HG02571 (cell line): Measurements from ENCODE around the gene SLC9A5.

Experiments used
- ATAC-seq: cut with Tn5 transposase; IDR thresholded peaks from one replicate; pipeline ENCODE4 v1.9.1; 2021; ENCODE audit warnings: mild to moderate bottlenecking, moderate library complexity; ENCODE audit not compliant: unreplicated experiment

Gene SLC9A5

DNA sequence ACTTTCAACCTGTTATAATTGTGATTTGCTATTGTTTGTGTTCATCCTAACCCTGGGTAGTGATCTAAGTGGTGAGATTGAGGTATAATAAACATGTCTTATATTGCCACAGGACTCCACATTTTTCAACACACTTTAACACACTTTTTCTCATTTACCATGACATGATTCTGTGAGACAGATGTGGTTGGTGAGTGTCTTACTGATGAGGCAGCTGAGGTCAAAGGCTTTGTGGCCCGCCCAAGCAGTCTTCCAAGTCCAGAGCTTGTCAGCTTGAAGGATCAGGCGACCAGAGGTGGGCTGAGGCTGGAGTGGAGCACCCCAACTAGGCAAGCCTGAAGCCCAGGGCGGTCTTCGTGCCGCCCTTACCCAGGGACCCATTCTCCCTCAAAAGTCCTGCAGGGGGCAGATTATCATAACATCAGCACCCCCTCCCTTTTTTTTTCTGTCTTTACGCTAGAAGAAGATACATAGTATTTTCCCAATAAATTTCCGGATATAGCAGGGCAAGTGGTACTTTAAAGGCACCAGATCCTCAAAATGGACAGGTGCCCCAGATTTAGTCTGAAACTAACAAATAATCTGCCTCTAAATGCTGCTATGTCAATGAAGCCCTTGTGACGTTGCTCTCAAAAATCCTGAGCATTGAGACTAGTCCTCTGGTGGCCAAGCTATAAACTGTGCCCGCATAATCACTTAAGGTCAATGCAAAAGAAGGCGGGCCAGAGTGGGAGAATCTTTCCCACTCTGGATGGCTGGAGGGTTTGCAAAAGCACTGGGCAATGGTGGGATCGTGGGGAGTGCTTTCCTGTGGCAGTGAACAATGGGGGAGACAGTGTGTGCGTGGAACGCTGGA is 56.7 kb downstream of the SLC9A5 start:
- no peak for ATAC-seq

DNA sequence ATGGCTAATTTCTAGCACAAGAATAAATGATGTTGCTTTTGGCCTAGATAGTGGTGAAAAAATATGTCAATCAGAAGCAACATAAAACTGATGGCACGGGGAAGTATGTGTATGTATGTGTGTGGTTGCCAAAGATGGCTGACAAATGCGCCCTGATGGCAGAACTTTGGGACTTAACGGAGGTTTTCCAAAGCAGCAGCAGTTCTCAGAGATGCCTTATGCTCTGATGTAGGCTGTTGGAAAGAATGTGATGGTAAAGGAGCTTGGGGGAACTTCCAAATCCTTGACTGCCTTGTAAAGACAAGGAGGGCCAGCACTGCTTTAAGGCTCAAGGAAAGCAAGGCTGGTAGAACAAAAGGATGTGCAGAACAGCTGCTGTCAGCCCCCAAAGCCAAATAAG is 61.8 kb downstream of the SLC9A5 start:
- no peak for ATAC-seq

DNA sequence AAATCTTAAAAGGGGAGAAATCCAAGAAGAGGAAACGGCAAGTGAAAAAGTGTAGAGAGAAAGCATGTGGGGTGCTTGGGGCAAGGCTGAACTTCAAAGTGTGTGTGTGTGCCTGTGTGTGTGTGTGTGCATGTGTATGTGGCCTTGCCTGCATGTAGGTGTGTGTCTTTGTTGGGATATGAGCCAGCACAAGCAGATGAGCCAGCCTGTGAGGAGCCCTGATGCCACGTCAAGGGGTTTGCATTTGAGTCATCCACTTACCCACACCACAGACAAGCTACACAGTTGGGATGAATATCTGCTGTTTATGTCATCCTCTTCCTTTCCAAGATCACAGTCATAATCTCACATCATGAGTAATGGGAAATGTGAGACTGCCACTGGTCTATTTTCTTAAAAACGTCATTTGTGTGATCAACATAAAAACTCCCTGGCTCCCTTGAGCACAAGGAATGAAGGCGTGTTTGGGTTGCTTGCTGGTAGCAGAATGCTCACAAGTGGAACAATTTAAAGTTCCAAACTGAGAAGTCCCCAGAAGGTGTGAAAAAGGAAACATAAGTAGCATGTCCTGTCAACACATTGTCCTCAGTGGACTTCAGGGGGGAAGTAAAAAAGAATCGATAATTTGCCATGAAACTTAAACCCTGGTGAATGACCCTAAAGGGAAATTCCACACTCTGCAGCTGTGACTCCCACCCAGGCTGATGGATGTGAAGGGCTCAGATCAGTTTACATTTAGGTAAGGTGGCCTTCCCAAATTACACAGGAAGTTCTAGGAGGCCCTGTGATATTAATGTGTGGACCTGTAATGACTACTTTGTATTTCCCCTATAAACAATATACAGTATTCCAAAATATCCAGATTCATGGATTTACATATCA is 63.1 kb downstream of the SLC9A5 start:
- ATAC-seq = peak; percentile 68

DNA sequence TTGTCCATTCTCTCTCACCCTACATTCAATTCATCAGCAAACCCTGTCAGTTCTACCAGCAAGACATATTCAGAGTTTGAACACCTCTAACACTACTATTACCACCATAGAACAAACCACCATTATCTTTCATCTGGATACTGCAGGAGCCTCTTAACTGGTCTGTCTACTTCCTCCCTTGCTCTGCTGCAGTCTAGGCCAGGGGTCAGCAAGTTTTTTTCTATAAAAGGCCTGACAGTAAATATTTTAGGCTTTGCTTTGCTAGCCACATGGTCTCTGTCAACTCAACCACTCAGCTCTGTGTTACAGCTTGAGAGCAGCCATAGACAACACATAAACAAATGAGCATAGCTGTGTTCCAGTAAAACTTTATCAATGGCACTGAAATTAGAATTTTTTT is 63.9 kb downstream of the SLC9A5 start:
- no peak for ATAC-seq

DNA sequence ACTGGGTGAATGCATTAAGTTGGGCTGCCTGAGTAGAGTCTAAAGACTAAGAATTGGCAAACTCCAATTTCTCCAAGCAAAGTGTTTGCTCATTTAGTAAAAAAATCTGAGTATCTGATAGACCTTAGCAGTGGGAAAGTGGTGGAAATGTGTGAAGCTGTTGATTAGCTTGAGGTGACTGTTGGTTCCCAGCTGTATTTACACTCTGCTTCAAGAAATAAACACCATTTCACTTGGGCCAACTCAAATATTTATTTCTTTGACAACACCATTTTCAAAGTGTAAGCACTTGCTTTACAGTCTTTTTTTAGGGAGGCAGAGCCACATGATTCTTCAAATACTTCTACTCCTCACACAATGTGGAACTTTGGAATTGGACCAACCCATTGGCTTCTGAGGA is 69.1 kb downstream of the SLC9A5 start:
- ATAC-seq = no peak
